Stomach (tissue), 9 donors: Measurements from ENCODE around the gene PSMB8. TPM values are rescaled to one million over a fixed set of nuclear protein-coding genes. Genes with fewer than 3 reads are reported as not detected.

ENCODE experiments used
- DNase-seq, 2 donors: peaks; one replicate each; pipeline versions ENCODE4 v3.0.0 to v3.0.0-alpha.2; 2013 to 2019
- H3K27ac ChIP-seq, 5 donors: fragments of 200-600 bp in 4 of 5; sonication (generic) in 4 of 5; one replicate each; pipeline ENCODE4 v1.5.1; 2013 to 2019; ENCODE audit warnings: mild to moderate bottlenecking in 1 of 5, moderate library complexity in 1 of 5
- H3K27me3 ChIP-seq, 3 donors: fragments of 200-600 bp; sonication (generic); one replicate each; pipeline ENCODE4 v1.5.1; 2017 to 2019; ENCODE audit warnings: mixed run types in 1 of 3
- H3K36me3 ChIP-seq, 4 donors: fragments of 200-600 bp; sonication (generic); 1 replicate in 3 of 4; 2 replicates in 1 of 4; pipeline ENCODE4 v1.5.1; 2016 to 2019
- H3K4me1 ChIP-seq, 4 donors: fragments of 200-600 bp; sonication (generic); one replicate each; pipeline ENCODE4 v1.5.1; 2016 to 2019
- H3K4me3 ChIP-seq, 4 donors: fragments of 200-600 bp; sonication (generic) in 3 of 4; one replicate each; pipeline ENCODE4 v1.5.1; 2016 to 2019; ENCODE audit warnings: mild to moderate bottlenecking in 1 of 4
- H3K9me3 ChIP-seq, 4 donors: fragments of 200-600 bp; sonication (generic); one replicate each; pipeline ENCODE4 v1.5.1; 2016 to 2019
- EP300 ChIP-seq: sonication (generic); formaldehyde crosslinking; IDR thresholded peaks from one replicate; pipeline ENCODE4 v1.6.1; 2017; ENCODE audit warnings: antibody characterized with exemption
- POLR2A ChIP-seq, 4 donors: fragments of 450-650 bp; IDR thresholded peaks; one replicate each; pipeline ENCODE4 v1.6.1; 2016; ENCODE audit warnings: antibody characterized with exemption in 4 of 4, control low read depth in 2 of 4, mild to moderate bottlenecking in 1 of 4, moderate library complexity in 1 of 4
- POLR2AphosphoS5 ChIP-seq, 3 donors: sonication (generic); formaldehyde crosslinking; IDR thresholded peaks; one replicate each; pipeline ENCODE4 v1.6.1; 2016; ENCODE audit warnings: antibody characterized with exemption in 3 of 3
- WGBS, 5 donors: extraction: QIAGEN DNeasy Blood & Tissue Kit in 3 of 5; methylation state at CpG; one replicate each; pipeline versions ENCODE4 v1.1.5 to v1.1.7; 2013 to 2018; 5-methylcytosine and 5-hydroxymethylcytosine counted together
- intact Hi-C: fragments of 100-400 bp; cut with DNase I; formaldehyde crosslinking; loops from one replicate; pipeline ENCODE4 v1.15.1; 2023; ENCODE audit warnings: low total_unique reads
- polyA plus RNA-seq, 3 donors: library from polyadenylated mRNA; stranded (reverse); fragments of 200-250 nt; gene quantifications; one replicate each; pipeline ENCODE4 v1.2.3, GENCODE V29; 2013
- total RNA-seq, 5 donors: library from RNA; depleted of rRNA; stranded (reverse); fragments of >200 nt; gene quantifications; one replicate each; pipeline versions ENCODE4 v1.1.0 to v1.2.3, GENCODE V29; 2014 to 2016
- TF ChIP-seq, protein P1 (sequence below), 7 experiments: fragments of 450-650 bp in 4 of 7; fragments of 200-600 bp in 3 of 7; sonication (generic) in 3 of 7; IDR thresholded peaks; one replicate each; pipeline ENCODE4 v1.5.1; 2016 to 2019; ENCODE audit warnings: antibody characterized with exemption in 7 of 7, control low read depth in 2 of 7, mild to moderate bottlenecking in 1 of 7
- donor health status: healthy with polysubstance abuse.
- donor health status: Bipolar disorder and iron deficiency.
- donor health status: healthy.

Gene PSMB8
- total and polyA plus RNA-seq, 8 donors: 2.7 to 177 (median 25.4) TPM

GRCh38 chr6:32862725-32863124, 18.9 kb upstream of the PSMB8 start:
- TF ChIP-seq EP300: no peak
- TF ChIP-seq, protein P1, sequence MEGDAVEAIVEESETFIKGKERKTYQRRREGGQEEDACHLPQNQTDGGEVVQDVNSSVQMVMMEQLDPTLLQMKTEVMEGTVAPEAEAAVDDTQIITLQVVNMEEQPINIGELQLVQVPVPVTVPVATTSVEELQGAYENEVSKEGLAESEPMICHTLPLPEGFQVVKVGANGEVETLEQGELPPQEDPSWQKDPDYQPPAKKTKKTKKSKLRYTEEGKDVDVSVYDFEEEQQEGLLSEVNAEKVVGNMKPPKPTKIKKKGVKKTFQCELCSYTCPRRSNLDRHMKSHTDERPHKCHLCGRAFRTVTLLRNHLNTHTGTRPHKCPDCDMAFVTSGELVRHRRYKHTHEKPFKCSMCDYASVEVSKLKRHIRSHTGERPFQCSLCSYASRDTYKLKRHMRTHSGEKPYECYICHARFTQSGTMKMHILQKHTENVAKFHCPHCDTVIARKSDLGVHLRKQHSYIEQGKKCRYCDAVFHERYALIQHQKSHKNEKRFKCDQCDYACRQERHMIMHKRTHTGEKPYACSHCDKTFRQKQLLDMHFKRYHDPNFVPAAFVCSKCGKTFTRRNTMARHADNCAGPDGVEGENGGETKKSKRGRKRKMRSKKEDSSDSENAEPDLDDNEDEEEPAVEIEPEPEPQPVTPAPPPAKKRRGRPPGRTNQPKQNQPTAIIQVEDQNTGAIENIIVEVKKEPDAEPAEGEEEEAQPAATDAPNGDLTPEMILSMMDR (IDR thresholded peaks at IDR 0.05): no peak
- TF ChIP-seq POLR2AphosphoS5 (IDR thresholded peaks at IDR 0.05): no peak
- no peak for TF ChIP-seq POLR2A (IDR thresholded peaks at IDR 0.05)
- H3K27me3 ChIP-seq: no peaks in the 10 kb centered on the region
- intact Hi-C loops: no loop called here
- 50 to 73% (median 61%) methylated on average over 3 of the region's 3 CpGs for WGBS, 5 donors
- DNase-seq: no peak
- peaks cover 3 to 30% (median 26%) of the 10 kb centered on the region in 4 donors for H3K36me3 ChIP-seq
- H3K27ac ChIP-seq: no peak overlapping the region
- H3K9me3 ChIP-seq: no peaks in the 10 kb centered on the region
- H3K4me1 ChIP-seq: peaks cover 0 to 9% (median 3%) of the 10 kb centered on the region in 4 donors
- no peak overlapping the region for H3K4me3 ChIP-seq

- no peak for DNase-seq
- H3K9me3 ChIP-seq: no peaks in the 10 kb centered on the region
- WGBS, 5 donors: 71 to 90% (median 79%) methylated on average over 1 of the region's 1 CpG
- TF ChIP-seq, protein P1 (IDR thresholded peaks at IDR 0.05): no peak
- TF ChIP-seq POLR2AphosphoS5 (IDR thresholded peaks at IDR 0.05): no peak
- no peak for TF ChIP-seq POLR2A (IDR thresholded peaks at IDR 0.05)
- no peak for TF ChIP-seq EP300
- no peak overlapping the region for H3K4me3 ChIP-seq
- peaks cover 0 to 10% (median 7%) of the 10 kb centered on the region in 4 donors for H3K4me1 ChIP-seq
- no peaks in the 10 kb centered on the region for H3K27me3 ChIP-seq
- peak overlapping the region in 1 of 5 donors; percentile 4 for H3K27ac ChIP-seq
- intact Hi-C loops: no loop called here
- peaks cover 7 to 47% (median 36%) of the 10 kb centered on the region in 4 donors for H3K36me3 ChIP-seq
Measured at GRCh38 chr6:32860674-32861073, 16.8 kb upstream of the PSMB8 start.

- no peak overlapping the region for H3K4me3 ChIP-seq
- peaks cover 7 to 47% (median 36%) of the 10 kb centered on the region in 4 donors for H3K36me3 ChIP-seq
- H3K27ac ChIP-seq: no peak overlapping the region
- TF ChIP-seq EP300 (no peak), POLR2A (IDR thresholded peaks at IDR 0.05) (no peak), POLR2AphosphoS5 (IDR thresholded peaks at IDR 0.05) (no peak)
- intact Hi-C loops: no loop called here
- peaks cover 6 to 25% (median 19%) of the 10 kb centered on the region in 4 donors for H3K4me1 ChIP-seq
- H3K9me3 ChIP-seq: no peaks in the 10 kb centered on the region
- WGBS, 5 donors: 88 to 92% (median 88%) methylated on average over 5 of the region's 5 CpGs
- H3K27me3 ChIP-seq: no peaks in the 10 kb centered on the region
- no peak for DNase-seq
Measured at GRCh38 chr6:32858194-32858593, 14.3 kb upstream of the PSMB8 start.

GRCh38 chr6:32857156-32857891, 13.5 kb upstream of the PSMB8 start:
- WGBS, 5 donors: 78 to 87% (median 85%) methylated on average over 14 of the region's 14 CpGs
- intact Hi-C loops: no loop called here

More at GRCh38 chr6:32857156-32857891, 13.5 kb upstream of the PSMB8 start:
- Histone ChIP-seq H3K27ac (no peak overlapping the region), H3K27me3 (no peaks in the 10 kb centered on the region), H3K4me3 (no peak overlapping the region), H3K4me1 (peaks cover 9 to 27% (median 24%) of the 10 kb centered on the region in 4 donors), H3K36me3 (peaks cover 7 to 47% (median 36%) of the 10 kb centered on the region in 4 donors), H3K9me3 (no peaks in the 10 kb centered on the region)
- DNase-seq: no peak
- TF ChIP-seq EP300 (no peak), POLR2A (IDR thresholded peaks at IDR 0.05) (no peak), POLR2AphosphoS5 (IDR thresholded peaks at IDR 0.05) (no peak)
- TF ChIP-seq, protein P1 (IDR thresholded peaks at IDR 0.05): no peak
